Fibroblast of lung (primary cell): Measurements from ENCODE around the gene CACNB2. TPM values are rescaled to one million over a fixed set of nuclear protein-coding genes. Genes with fewer than 3 reads are reported as not detected.

Experiments used
- DNase-seq, 2 donors: peaks; one replicate each; pipeline versions ENCODE4 v3.0.0 to v3.0.0-alpha.2; 2010; ENCODE audit warnings: low read depth in 2 of 2
- H2AFZ ChIP-seq: 2 replicates; pipeline ENCODE4 v1.5.1; 2012; ENCODE audit warnings: low read length, control low read depth, inconsistent platforms
- H3K27ac ChIP-seq: 2 replicates; pipeline ENCODE4 v1.5.1; 2011; ENCODE audit warnings: low read length, control low read depth; ENCODE audit not compliant: insufficient read depth
- H3K27me3 ChIP-seq: 2 replicates; pipeline ENCODE4 v1.5.1; 2011; ENCODE audit warnings: mild to moderate bottlenecking, low read length; ENCODE audit not compliant: control insufficient read depth, insufficient read depth
- H3K36me3 ChIP-seq: 2 replicates; pipeline ENCODE4 v1.5.1; 2011; ENCODE audit warnings: low read length; ENCODE audit not compliant: control insufficient read depth, insufficient read depth
- H3K4me1 ChIP-seq: 2 replicates; pipeline ENCODE4 v1.5.1; 2011; ENCODE audit warnings: low read length; ENCODE audit not compliant: control insufficient read depth, insufficient read depth; ENCODE audit errors: extremely low read depth
- H3K4me2 ChIP-seq: 2 replicates; pipeline ENCODE4 v1.5.1; 2011; ENCODE audit warnings: low read length, control low read depth; ENCODE audit not compliant: insufficient read depth; ENCODE audit errors: extremely low read depth
- H3K4me3 ChIP-seq, 4 experiments: fragments of 200-600 bp in 1 of 4; sonication (generic) in 1 of 4; replicated peaks in 1 of 4; 2 replicates each; pipeline ENCODE4 v1.5.1; 2011 to 2016; ENCODE audit warnings: low read length in 4 of 4, low read depth in 3 of 4, mild to moderate bottlenecking in 3 of 4, control low read depth in 2 of 4, inconsistent platforms in 1 of 4, mixed read lengths in 1 of 4; ENCODE audit not compliant: insufficient read depth in 1 of 4; ENCODE audit errors: control extremely low read depth in 1 of 4
- H3K79me2 ChIP-seq: 2 replicates; pipeline ENCODE4 v1.5.1; 2012; ENCODE audit warnings: mild to moderate bottlenecking, low read length, inconsistent platforms; ENCODE audit not compliant: control insufficient read depth, insufficient read depth
- H3K9ac ChIP-seq: 2 replicates; pipeline ENCODE4 v1.5.1; 2011; ENCODE audit warnings: mild to moderate bottlenecking, low read length, control low read depth; ENCODE audit not compliant: insufficient read depth
- H3K9me3 ChIP-seq: 2 replicates; pipeline ENCODE4 v1.5.1; 2012; ENCODE audit warnings: low read depth, low read length; ENCODE audit not compliant: control insufficient read depth, insufficient read depth
- H4K20me1 ChIP-seq: 2 replicates; pipeline ENCODE4 v1.5.1; 2011; ENCODE audit warnings: low read length; ENCODE audit not compliant: control insufficient read depth, insufficient read depth; ENCODE audit errors: extremely low read depth
- CTCF ChIP-seq, 2 donors: IDR thresholded peaks in 1 of 2; conservative IDR thresholded peaks in 1 of 2; 1 replicate in 1 of 2; 2 replicates in 1 of 2; pipeline ENCODE4 v1.5.1; 2011 to 2012; ENCODE audit warnings: low read length in 2 of 2, control low read depth in 1 of 2, inconsistent platforms in 1 of 2, low read depth in 1 of 2, mild to moderate bottlenecking in 1 of 2
- EZH2 ChIP-seq: IDR thresholded peaks from 2 replicates; pipeline ENCODE4 v1.5.1; 2012; ENCODE audit warnings: low read length, control low read depth, mild to moderate bottlenecking; ENCODE audit errors: missing control alignments
- polyA plus RNA-seq, 2 donors: library from polyadenylated mRNA; depleted of rRNA in 1 of 2; stranded (reverse) in 1 of 2; unstranded in 1 of 2; fragments of >200 nt; gene quantifications; 2 replicates each; pipeline ENCODE4 v1.2.1, GENCODE V29; 2011 to 2012; ENCODE audit warnings: missing spikeins in 1 of 2
- total RNA-seq: library from RNA; depleted of rRNA; stranded (reverse); fragments of >200 nt; gene quantifications from 2 replicates; pipeline ENCODE4 v1.2.1, GENCODE V29; 2014

The CACNB2 gene
- total and polyA plus RNA-seq, 2 donors (not counting 1 experiment from before 2014, with no cell fraction given) = 0.66 to 0.70 TPM

GRCh38 chr10:18332048-18332447, 191.8 kb downstream of the CACNB2 start:
- Histone ChIP-seq H3K4me2 (no peak overlapping the region), H3K79me2 (no peaks in the 10 kb centered on the region), H3K9me3 (no peaks in the 10 kb centered on the region), H2AFZ (no peak overlapping the region), H3K9ac (no peak overlapping the region), H3K36me3 (no peaks in the 10 kb centered on the region), H4K20me1 (no peaks in the 10 kb centered on the region), H3K4me1 (no peaks in the 10 kb centered on the region), H3K27me3 (no peaks in the 10 kb centered on the region), H3K27ac (no peak overlapping the region), H3K4me3 (no peak overlapping the region)
- TF ChIP-seq EZH2 (no peak), CTCF (conservative IDR thresholded peaks at IDR 0.05 in 1 of 2, IDR thresholded peaks at IDR 0.05 in 1 of 2; ENCODE audit: low read depth in 1 of 2, low read length in 2 of 2) (no peak)
- DNase-seq = peak in 1 of 2 donors; percentile 13

- Histone ChIP-seq H3K4me3 (no peak overlapping the region), H3K27me3 (no peaks in the 10 kb centered on the region), H3K9ac (no peak overlapping the region), H3K79me2 (no peaks in the 10 kb centered on the region), H3K9me3 (no peaks in the 10 kb centered on the region), H2AFZ (no peak overlapping the region), H3K27ac (no peak overlapping the region), H3K4me1 (no peaks in the 10 kb centered on the region), H3K36me3 (no peaks in the 10 kb centered on the region), H3K4me2 (no peak overlapping the region), H4K20me1 (no peaks in the 10 kb centered on the region)
- DNase-seq = no peak
- TF ChIP-seq EZH2 (no peak), CTCF (conservative IDR thresholded peaks at IDR 0.05 in 1 of 2, IDR thresholded peaks at IDR 0.05 in 1 of 2; ENCODE audit: low read depth in 1 of 2, low read length in 2 of 2) (no peak)
Measured at GRCh38 chr10:18332484-18332883, 192.3 kb downstream of the CACNB2 start.

GRCh38 chr10:18333621-18334020, 193.4 kb downstream of the CACNB2 start:
- Histone ChIP-seq H3K79me2 (no peaks in the 10 kb centered on the region), H3K9ac (no peak overlapping the region), H3K27me3 (no peaks in the 10 kb centered on the region), H3K4me2 (peak overlapping the region; percentile 75), H3K4me3 (peak overlapping the region in 2 of 4 experiments; percentile 40 to 51), H3K9me3 (no peaks in the 10 kb centered on the region), H4K20me1 (no peaks in the 10 kb centered on the region), H2AFZ (peak overlapping the region; percentile 9), H3K4me1 (no peaks in the 10 kb centered on the region), H3K36me3 (no peaks in the 10 kb centered on the region), H3K27ac (no peak overlapping the region)
- peak in 1 of 2 donors; percentile 5 for DNase-seq
- TF ChIP-seq CTCF (conservative IDR thresholded peaks at IDR 0.05 in 1 of 2, IDR thresholded peaks at IDR 0.05 in 1 of 2; ENCODE audit: low read depth in 1 of 2, low read length in 2 of 2) (no peak), EZH2 (no peak)
